K562 (cell line): ENCODE data around the gene DMAC2. TPM values are rescaled to one million over a fixed set of nuclear protein-coding genes. Genes with fewer than 3 reads are reported as not detected.

Source experiments
- CEBPG ChIP-seq, 3 experiments: fragments of 200-800 bp in 1 of 3; sonication (Bioruptor generic) in 1 of 3; sonication (generic) in 1 of 3; formaldehyde crosslinking in 1 of 3; IDR thresholded peaks in 2 of 3; conservative IDR thresholded peaks in 1 of 3; 2 replicates each; pipeline versions ENCODE4 v1.6.1 to v1.8.0; 2016 to 2022; ENCODE audit warnings: missing compliant biosample characterization in 2 of 3, missing genetic modification characterization in 2 of 3, mild to moderate bottlenecking in 1 of 3, missing genetic modification reagents in 1 of 3
- CEBPZ ChIP-seq: fragments of 150-350 bp; IDR thresholded peaks from 2 replicates; pipeline ENCODE4 v1.6.1; 2014; ENCODE audit warnings: low read depth, mild to moderate bottlenecking, low read length, borderline replicate concordance
- DIDO1 ChIP-seq: fragments of 450-650 bp; IDR thresholded peaks from 2 replicates; pipeline ENCODE4 v1.6.1; 2016; ENCODE audit warnings: low read depth, missing biosample characterization, missing genetic modification characterization
- EP300 ChIP-seq: IDR thresholded peaks from 2 replicates; pipeline ENCODE4 v1.6.1; 2012; ENCODE audit warnings: low read length, improper control_type of control experiment
- FIP1L1 ChIP-seq: fragments of 200-400 bp; formaldehyde crosslinking; IDR thresholded peaks from 2 replicates; pipeline ENCODE4 v1.6.1; 2018; ENCODE audit warnings: mild to moderate bottlenecking, low read depth, low read length; ENCODE audit not compliant: poor library complexity, severe bottlenecking
- GMEB1 ChIP-seq: fragments of 250-450 bp; sonication (Bioruptor Pico); IDR thresholded peaks from 2 replicates; pipeline ENCODE4 v1.4.0; 2020; ENCODE audit warnings: mild to moderate bottlenecking
- GTF2F1 ChIP-seq: IDR thresholded peaks from 2 replicates; pipeline ENCODE4 v1.6.1; 2011; ENCODE audit warnings: low read depth, low read length, improper control_type of control experiment
- HMGN3 ChIP-seq: IDR thresholded peaks from 2 replicates; pipeline ENCODE4 v1.6.1; 2011; ENCODE audit warnings: borderline replicate concordance, low read depth, mild to moderate bottlenecking, mixed read lengths, low read length; ENCODE audit not compliant: insufficient read length; ENCODE audit errors: extremely low read depth
- POLR2AphosphoS2 ChIP-seq: IDR thresholded peaks from 2 replicates; pipeline ENCODE4 v1.6.1; 2012; ENCODE audit warnings: low read length, improper control_type of control experiment
- RB1 ChIP-seq: fragments of 450-650 bp; IDR thresholded peaks from 2 replicates; pipeline ENCODE4 v1.6.1; 2017; ENCODE audit warnings: low read depth, mild to moderate bottlenecking
- SP2 ChIP-seq: IDR thresholded peaks from 2 replicates; pipeline ENCODE4 v1.6.1; 2011; ENCODE audit warnings: mild to moderate bottlenecking, low read depth, low read length, moderate library complexity; ENCODE audit not compliant: poor library complexity, severe bottlenecking; ENCODE audit errors: extremely low read depth
- ZBTB7A ChIP-seq: IDR thresholded peaks from 2 replicates; pipeline ENCODE4 v1.6.1; 2011; ENCODE audit warnings: low read depth, mild to moderate bottlenecking, low read length, moderate library complexity, borderline replicate concordance; ENCODE audit not compliant: control insufficient read depth
- ZNF253 ChIP-seq: fragments of 250-450 bp; sonication (Bioruptor Pico); conservative IDR thresholded peaks from 2 replicates; pipeline ENCODE4 v1.6.1; 2021; ENCODE audit warnings: mild to moderate bottlenecking
- ZNF589 ChIP-seq: fragments of 200-800 bp; sonication (Bioruptor generic); IDR thresholded peaks from 2 replicates; pipeline ENCODE4 v1.6.1; 2016; ENCODE audit warnings: low read depth, missing genetic modification characterization, missing compliant biosample characterization
- ZNF609 ChIP-seq: sonication (generic); formaldehyde crosslinking; IDR thresholded peaks from 2 replicates; pipeline ENCODE4 v1.8.1; 2023; ENCODE audit warnings: missing genetic modification reagents, mild to moderate bottlenecking, borderline replicate concordance
- polyA plus RNA-seq, 8 experiments: library from polyadenylated mRNA; depleted of rRNA in 4 of 8; stranded (reverse) in 5 of 8; unstranded in 3 of 8; fragments of >200 nt; fragmentation: Nextera tagmentation in 2 of 8; fragmentation: Illumina TruSeq in 1 of 8; extraction: Ambion mirVana in 2 of 8; extraction: Trizol in 1 of 8; gene quantifications; 2 replicates each; pipeline versions ENCODE4 v1.2.1 to v1.2.3, GENCODE V29; 2011 to 2014; ENCODE audit warnings: inconsistent platforms in 1 of 8, missing spikeins in 1 of 8
- total RNA-seq, 7 experiments: library from RNA; depleted of rRNA in 6 of 7; stranded (reverse); fragments of >200 nt in 6 of 7; fragmentation: Illumina TruSeq in 2 of 7; extraction: Trizol in 2 of 7; gene quantifications; 2 replicates each; pipeline versions ENCODE4 v1.2.1 to v1.2.3, GENCODE V29; 2011 to 2021; ENCODE audit warnings: low replicate concordance in 1 of 7

DMAC2 gene
- total and polyA plus RNA-seq, 9 of the 15 experiments (the other 6 are each of a cell fraction or from before 2014, with no cell fraction given) = 12.9 to 61.2 (median 43.1) TPM

- TF ChIP-seq GMEB1 (CRISPR knock-in tag) = 0 out of 2 replicates have a peak, but pooled peaks have one; percentile 11
- no peak for TF ChIP-seq ZNF589 (CRISPR knock-in tag)
- peak; percentile 72 for TF ChIP-seq ZBTB7A
- TF ChIP-seq RB1 = no peak; the same call in none of the 2 replicates
- peak; percentile 72 for TF ChIP-seq DIDO1 (tag)
- peak; percentile 89 for TF ChIP-seq CEBPG (CRISPR knock-in tag; IDR thresholded peaks at IDR 0.05)
- TF ChIP-seq CEBPG (tag; conservative IDR thresholded peaks at IDR 0.05 in 1 of 2, IDR thresholded peaks at IDR 0.05 in 1 of 2) = peak; percentile 91 to 93
- no peak for TF ChIP-seq FIP1L1
- TF ChIP-seq POLR2AphosphoS2 = 0 out of 2 replicates have a peak, but pooled peaks have one; percentile 53
- TF ChIP-seq ZNF253 (CRISPR knock-in tag) = no peak
- peak; percentile 48 for TF ChIP-seq SP2
- no peak for TF ChIP-seq ZNF609 (CRISPR knock-in tag)
- TF ChIP-seq HMGN3 = no peak
- peak; percentile 72; the same call in 1 of the 2 replicates for TF ChIP-seq GTF2F1
- peak; percentile 62; the same call in 1 of the 2 replicates for TF ChIP-seq EP300
- TF ChIP-seq CEBPZ = no peak
Observed at GRCh38 chr19:41439441-41440222, at the start of gene DMAC2 (continued).
